SH-SY5Y (cell line): ENCODE data around the gene XPR1.

Experiments
- GATA2 ChIP-seq: IDR thresholded peaks from 2 replicates; pipeline ENCODE4 v1.6.1; 2011; ENCODE audit warnings: mild to moderate bottlenecking, low read depth, low read length
- GATA3 ChIP-seq: IDR thresholded peaks from 2 replicates; pipeline ENCODE4 v1.6.1; 2011; ENCODE audit warnings: low read depth, mild to moderate bottlenecking, low read length, moderate library complexity

The XPR1 gene

DNA sequence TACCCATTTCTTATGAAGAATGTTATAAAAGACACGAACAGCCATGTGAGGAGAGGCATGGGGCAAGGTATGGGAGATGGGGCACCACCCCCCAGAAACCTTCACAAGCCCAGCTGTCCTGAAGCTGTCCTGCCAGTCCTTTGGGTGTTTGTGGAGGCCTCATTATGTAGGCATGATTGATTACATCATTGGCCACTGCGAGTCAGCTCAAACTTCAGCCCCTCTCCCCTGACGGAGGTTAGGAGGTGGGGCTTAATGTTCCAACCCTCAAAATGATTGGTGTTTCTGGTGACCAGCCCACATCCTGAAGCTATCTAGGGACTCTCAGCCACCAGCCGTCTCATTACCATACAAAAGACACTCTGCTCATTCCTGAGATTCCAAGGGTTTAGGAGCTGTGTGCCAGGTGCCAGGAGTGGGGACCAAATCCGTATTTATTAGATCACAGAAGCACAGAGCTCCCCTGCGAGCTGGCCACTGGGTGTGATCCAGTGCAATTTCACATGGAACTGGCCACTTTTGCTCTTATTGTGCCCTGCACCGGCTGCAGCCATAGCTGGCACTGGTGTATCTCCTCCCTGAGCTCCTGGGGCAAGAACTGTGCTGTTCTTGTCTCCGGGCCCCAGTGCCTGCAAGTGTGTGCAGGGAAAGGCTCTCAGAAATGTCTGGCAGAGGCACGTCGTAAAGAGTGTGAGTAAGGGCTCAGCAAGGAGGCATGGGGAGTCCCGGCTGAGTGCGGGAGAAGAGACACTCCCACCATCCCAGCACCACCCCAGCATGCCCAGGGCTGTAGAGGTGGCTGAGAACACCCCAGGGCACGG lies 291.4 kb downstream of the XPR1 start:
- no peak for TF ChIP-seq GATA3
- no peak for TF ChIP-seq GATA2

DNA sequence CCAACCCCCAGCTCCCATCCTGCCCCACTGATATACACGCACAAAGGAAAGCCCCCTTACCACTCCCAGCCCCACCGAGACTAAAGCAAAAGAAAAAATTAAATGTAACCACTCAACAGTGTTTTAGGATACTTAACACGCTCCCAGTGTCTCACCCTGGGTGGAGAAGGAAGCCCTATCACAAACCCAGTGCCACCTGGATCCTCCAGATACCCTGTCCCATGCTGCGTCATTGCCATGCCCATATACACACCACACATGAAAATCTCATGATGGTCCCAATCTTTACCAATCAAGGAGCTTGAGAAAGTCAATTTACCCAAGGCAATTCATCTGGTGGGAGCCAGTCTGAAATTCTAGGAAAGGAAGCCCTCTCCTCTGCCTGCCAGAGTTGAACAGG lies 292.1 kb downstream of the XPR1 start:
- TF ChIP-seq GATA3: no peak
- no peak for TF ChIP-seq GATA2

DNA sequence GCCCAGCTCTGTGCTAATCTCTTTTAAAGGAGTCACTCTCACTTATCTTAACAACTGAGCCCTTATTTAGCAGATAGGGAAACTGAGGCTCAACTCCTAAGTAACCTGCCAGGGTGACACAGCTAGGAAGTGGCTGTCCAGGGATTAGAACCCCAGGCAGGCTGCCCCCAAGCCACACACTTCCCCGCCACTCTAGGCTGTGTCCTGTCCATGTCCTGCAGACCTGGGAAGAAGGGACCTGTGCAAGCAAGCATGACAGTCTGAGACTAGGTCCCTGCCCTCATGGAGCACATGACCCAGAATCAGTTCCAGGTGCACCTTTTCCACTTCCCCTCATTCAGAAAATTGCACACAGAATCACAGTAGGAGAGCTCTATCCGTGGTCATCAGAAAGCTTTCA lies 293.1 kb downstream of the XPR1 start:
- no peak for TF ChIP-seq GATA3
- TF ChIP-seq GATA2: no peak

DNA sequence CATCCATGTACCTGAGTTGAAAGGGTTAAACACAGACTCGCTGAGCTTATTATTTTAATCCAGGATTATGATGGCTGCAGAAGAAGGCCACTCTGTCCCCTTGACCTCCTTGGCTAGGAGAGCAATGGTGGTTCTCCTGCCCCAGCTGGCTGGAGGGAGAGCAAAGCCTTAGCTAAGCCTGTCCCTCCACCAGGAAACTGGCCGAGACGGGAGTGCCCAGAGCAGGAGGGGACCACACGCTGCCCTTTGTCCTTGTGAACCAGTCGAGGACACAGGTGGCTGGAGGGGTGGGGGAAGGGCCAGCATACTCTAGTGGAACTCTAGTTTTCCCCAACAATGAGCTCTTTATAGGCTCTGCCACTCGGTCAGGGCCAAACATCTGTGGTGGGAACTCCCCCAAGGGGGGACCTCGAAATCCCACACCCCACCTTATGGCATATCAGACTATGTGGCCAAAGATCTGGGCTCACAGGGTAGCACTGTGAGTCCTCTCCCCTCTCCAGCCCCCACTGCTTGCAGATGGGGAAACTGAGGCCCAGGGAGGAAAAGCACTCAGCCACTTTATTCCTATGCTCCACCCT lies 293.7 kb downstream of the XPR1 start:
- TF ChIP-seq GATA2: no peak
- TF ChIP-seq GATA3: no peak

DNA sequence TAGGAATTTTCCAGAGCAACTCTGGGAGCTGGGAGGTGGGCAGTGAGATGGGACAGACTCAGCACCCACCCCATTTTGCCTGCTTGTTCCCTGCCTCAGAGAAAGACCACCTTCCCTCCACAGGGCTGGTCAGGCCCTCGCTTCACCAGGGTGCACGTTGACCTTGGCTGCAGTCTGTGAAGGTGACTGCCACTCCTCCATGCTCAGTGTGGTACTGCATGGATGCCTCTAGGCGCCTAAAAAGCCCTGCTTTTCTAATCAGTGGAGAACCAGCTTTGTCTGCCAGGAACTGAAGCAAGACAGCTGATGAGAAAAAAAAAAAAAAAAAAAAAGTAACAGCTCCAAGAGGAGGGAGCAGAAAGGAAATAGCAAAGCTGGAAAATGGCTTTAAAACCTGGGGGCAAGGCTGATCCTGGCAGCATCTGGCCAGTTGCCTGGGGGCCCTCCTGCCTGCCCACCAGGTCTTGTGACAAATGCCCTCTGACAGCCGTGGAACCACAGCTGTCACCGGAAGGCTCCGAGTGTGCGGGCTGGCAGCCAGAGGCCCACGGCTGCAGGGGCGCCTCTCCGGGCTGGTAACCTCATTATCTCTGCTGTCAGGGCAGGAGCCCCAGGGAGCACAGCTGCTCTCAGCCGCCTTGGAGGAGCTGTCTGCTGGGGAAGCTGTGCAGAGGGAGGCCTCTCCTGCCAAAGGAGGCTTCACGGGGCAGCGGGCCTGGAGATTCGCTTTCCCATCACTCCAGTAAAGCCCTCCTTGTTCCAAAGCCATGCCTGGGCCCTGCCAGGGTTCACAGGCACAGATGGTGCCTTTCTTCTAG lies 294.6 kb downstream of the XPR1 start:
- TF ChIP-seq GATA3 (no peak), GATA2 (peak; percentile 73)

DNA sequence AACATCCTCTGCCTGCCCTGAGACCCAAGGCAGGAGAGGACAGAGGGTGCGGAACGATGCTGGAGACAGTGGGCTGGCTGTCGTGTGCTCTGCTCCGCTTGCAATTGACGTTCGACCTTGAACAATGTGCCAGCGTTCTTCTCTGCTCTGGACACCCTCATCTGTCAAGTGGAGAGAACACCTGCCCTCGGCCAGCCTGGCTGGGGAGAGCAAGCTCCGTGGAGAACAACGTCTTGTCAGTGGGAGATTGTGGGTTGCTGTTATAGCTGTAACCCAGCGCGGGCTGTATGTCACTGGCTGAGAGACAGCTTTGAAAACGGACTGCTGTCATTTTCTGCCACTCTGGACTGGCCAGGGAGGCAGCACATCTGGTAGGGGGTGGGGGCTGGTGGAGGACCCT lies 295.5 kb downstream of the XPR1 start:
- TF ChIP-seq GATA2 (no peak), GATA3 (no peak)

DNA sequence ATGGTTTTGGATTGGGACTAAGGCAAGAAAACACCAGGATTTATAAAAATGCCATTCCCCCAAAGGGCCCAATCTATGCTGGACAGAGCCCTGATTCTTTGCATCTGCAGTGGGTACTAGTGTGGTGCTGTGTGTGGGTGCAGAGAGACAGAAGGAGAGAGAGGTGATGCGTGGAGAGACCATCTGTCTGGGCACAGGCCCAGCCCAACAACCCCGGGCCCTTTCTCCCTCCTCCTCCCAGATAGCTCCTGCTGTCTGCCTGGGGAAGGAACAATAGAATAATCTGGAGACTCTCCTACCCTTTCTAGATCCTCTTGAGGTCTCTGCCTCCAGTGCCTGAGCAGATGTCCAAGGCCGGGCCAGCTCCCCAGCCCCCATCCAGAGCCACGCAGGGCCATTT lies 296.0 kb downstream of the XPR1 start:
- no peak for TF ChIP-seq GATA2
- no peak for TF ChIP-seq GATA3

DNA sequence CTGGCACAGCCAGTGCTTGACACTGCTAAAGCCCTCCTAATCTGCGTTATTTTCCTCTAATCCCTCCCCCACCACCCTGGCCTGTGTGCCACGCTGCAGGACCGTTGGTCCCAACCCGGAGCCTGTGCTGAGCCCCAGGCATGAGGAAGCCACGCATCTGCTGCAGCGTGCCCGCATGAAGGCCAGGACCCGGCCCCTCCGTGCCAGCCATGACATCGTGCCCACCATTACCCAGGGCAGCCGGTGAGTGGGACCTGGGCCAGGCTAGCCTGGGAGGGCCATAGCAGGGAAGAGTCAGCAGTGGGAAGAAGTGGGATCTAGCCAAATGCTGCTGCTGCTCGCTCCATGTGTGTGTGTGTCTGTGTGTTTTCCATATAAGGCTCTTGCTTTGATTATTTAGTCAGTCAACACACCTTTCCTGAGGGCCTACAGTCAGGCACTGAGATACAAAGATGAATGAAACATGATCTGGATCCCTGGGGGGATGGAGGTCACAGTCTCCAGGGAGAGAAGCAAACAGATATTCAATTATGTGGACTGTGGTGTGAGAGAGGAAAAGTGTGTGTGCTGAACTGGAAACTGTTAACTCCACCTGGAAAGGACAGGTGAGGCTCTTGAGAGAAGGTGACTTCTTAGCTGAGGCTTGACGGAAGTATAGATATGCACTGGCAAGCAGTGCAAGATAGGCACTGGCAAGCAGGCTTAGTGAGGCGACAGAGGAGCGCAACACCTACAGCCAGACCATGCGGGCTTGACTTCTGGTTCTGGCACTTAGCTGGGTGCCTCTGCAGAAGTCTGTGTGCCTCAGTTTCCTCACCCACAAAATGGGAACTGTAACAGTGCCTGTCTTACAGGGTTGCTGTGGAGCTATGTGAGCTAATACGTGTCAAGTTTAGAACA lies 296.8 kb downstream of the XPR1 start:
- TF ChIP-seq GATA3: no peak
- no peak for TF ChIP-seq GATA2

DNA sequence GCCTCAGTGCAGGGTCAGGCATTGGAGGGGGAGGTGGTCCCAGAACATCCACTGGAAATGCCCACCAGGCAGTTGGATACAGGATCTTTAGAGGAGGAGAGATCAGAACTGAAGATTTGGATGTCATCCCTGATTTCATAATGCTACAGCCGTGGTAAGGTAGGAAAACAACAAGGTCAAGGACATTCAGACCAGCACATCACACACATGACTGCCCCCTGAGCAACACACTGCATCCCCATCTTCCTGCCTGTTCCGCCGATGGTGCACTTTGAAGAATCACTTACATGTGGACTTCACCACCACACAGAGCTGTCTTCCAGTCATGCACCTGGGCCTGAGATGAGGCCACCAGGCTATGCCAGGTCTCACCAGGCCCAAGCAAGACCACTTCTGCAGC lies 297.6 kb downstream of the XPR1 start:
- no peak for TF ChIP-seq GATA3
- no peak for TF ChIP-seq GATA2

DNA sequence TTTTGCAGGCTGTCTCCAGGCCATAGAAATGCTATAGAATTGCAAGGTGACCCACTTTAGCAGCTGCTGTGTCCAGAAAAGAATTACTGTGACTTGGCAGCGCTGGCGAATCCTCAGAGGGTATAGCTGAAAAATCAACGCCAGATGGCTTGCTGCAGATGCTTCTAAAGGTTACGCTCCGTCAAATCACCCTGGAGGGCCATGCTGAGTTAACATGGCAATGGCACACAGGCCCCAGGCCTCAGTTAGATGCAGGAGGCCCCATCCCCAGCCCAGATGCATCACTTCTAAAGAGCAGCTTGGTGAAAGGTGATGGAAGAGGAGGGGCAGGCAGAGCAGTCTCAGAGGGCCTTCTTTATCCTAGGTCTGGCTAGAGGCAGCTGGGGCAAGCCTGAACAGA lies 298.9 kb downstream of the XPR1 start:
- TF ChIP-seq GATA2 (peak; percentile 47; the same call in 1 of the 2 replicates), GATA3 (no peak)

DNA sequence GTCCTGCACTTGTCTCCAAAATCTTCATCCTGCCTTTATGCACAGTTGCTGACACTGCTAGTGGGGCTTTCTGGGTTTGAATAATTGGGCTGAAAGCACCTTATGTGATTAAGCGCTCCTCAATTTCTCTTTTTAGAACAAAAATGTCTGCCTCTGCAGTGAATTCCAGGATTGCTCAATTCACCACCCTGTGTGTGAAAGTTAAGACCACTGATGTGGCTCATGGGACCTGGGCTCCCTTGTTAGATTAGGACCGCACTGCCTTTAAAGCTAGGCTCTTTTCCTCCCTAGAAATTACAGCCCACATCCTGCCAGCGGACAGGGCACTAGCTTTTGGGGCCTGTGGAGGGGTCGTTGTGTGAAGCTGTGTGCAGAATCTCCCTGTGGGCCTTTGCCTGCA lies 299.7 kb downstream of the XPR1 start:
- TF ChIP-seq GATA3: no peak
- TF ChIP-seq GATA2: no peak

DNA sequence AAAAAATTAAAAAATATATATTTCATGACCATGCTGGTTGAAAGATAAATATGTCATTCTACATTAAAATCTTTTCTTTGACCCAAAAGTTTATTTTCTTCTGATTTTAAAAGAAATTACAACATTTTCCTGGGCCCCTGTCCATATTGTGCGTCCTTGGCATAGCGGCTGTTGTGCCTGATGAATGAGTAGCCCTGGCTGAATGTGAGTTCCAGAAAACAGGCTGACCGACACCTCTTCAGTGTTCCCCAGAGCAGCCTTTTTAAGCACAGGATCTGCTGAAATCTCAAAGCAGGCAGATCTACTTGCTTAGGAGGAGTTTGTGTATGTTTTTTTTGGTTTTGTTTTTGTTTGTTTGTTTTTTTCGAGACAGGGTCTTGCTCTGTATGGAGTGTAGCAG lies 300.6 kb downstream of the XPR1 start:
- TF ChIP-seq GATA2 (no peak), GATA3 (no peak)

DNA sequence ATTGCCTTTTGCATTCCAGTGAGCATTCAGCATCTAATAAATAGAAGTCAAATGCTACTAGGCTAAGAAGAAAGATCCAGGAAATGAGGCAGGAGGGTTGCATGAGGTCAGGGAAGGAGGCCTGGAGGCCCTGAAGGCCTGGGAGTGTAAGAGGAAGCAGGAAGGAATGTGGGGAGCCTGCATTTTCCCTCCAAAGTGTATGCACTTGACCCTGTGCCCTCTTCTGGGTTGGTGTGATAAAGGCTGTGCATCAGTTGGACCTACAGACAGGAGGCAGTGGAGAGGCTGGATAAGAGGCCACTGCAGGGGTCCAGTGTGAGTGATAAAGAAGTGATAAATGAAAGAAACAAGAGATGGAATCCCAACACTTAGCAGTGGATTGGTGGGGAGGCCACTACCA lies 301.3 kb downstream of the XPR1 start:
- TF ChIP-seq GATA2: no peak
- TF ChIP-seq GATA3: no peak

DNA sequence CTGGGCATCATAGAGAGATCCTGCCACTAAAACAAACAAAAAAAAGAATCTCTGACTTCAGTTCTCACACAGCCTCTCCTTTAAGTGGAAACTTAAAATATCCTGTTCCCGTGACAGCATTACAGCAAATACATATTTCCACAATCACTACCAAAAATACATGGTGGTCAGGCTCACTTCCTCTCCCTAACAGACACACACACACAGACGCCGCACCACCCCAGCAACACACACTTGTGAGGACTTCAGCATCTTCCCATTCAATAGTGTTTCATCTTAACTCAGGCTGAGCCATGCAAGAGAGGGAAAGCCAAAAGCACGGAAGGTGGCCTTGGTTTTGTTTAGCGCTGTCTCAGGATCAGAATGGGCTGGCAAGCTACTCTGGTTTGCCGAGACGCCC lies 302.7 kb downstream of the XPR1 start:
- TF ChIP-seq GATA3: no peak
- no peak for TF ChIP-seq GATA2
